K562 (cell line): ENCODE data around the gene SAXO2. TPM values are rescaled to one million over a fixed set of nuclear protein-coding genes. Genes with fewer than 3 reads are reported as not detected.

Experiments used
- C11orf30 ChIP-seq: fragments of 450-650 bp; IDR thresholded peaks from 2 replicates; pipeline ENCODE4 v1.6.1; 2016; ENCODE audit warnings: low read depth, mild to moderate bottlenecking
- HDAC6 ChIP-seq: IDR thresholded peaks from 2 replicates; pipeline ENCODE4 v1.6.1; 2012; ENCODE audit warnings: low read depth, mild to moderate bottlenecking, control low read depth, inconsistent platforms, low read length, moderate library complexity
- HNRNPK ChIP-seq: fragments of 200-400 bp; formaldehyde crosslinking; IDR thresholded peaks from one replicate; pipeline ENCODE4 v1.6.1; 2018; ENCODE audit warnings: mild to moderate bottlenecking, low read depth, low read length; ENCODE audit not compliant: poor library complexity, severe bottlenecking
- MCM2 ChIP-seq: fragments of 450-650 bp; IDR thresholded peaks from 2 replicates; pipeline ENCODE4 v1.6.1; 2017; ENCODE audit warnings: low read depth, mild to moderate bottlenecking
- NR2C2 ChIP-seq, 2 experiments: fragments of 200-800 bp in 1 of 2; sonication (Bioruptor generic) in 1 of 2; sonication (generic) in 1 of 2; formaldehyde crosslinking in 1 of 2; IDR thresholded peaks; 2 replicates each; pipeline versions ENCODE4 v1.6.1 to v1.8.0; 2016 to 2022; ENCODE audit warnings: mild to moderate bottlenecking in 1 of 2, missing compliant biosample characterization in 1 of 2, missing genetic modification characterization in 1 of 2, missing genetic modification reagents in 1 of 2
- PURB ChIP-seq: sonication (generic); formaldehyde crosslinking; IDR thresholded peaks from 2 replicates; pipeline ENCODE4 v1.9.0; 2021; ENCODE audit warnings: low read depth, mild to moderate bottlenecking, missing genetic modification reagents
- RBM25 ChIP-seq: fragments of 200-400 bp; formaldehyde crosslinking; IDR thresholded peaks from 2 replicates; pipeline ENCODE4 v1.6.1; 2018; ENCODE audit warnings: low read length, low read depth, moderate library complexity; ENCODE audit not compliant: severe bottlenecking
- SIRT6 ChIP-seq: IDR thresholded peaks from one replicate; pipeline ENCODE4 v1.6.1; 2012; ENCODE audit warnings: low read depth, mild to moderate bottlenecking, control low read depth, inconsistent platforms, low read length, moderate library complexity
- ZKSCAN3 ChIP-seq: fragments of 250-450 bp; sonication (Bioruptor Pico); IDR thresholded peaks from 2 replicates; pipeline ENCODE4 v1.4.0; 2020
- ZNF57 ChIP-seq: fragments of 450-650 bp; formaldehyde crosslinking; IDR thresholded peaks from 2 replicates; pipeline ENCODE4 v1.4.0; 2020; ENCODE audit warnings: mild to moderate bottlenecking, moderate library complexity
- polyA plus RNA-seq, 8 experiments: library from polyadenylated mRNA; depleted of rRNA in 4 of 8; stranded (reverse) in 5 of 8; unstranded in 3 of 8; fragments of >200 nt; fragmentation: Nextera tagmentation in 2 of 8; fragmentation: Illumina TruSeq in 1 of 8; extraction: Ambion mirVana in 2 of 8; extraction: Trizol in 1 of 8; gene quantifications; 2 replicates each; pipeline versions ENCODE4 v1.2.1 to v1.2.3, GENCODE V29; 2011 to 2014; ENCODE audit warnings: inconsistent platforms in 1 of 8, missing spikeins in 1 of 8
- total RNA-seq, 7 experiments: library from RNA; depleted of rRNA in 6 of 7; stranded (reverse); fragments of >200 nt in 6 of 7; fragmentation: Illumina TruSeq in 2 of 7; extraction: Trizol in 2 of 7; gene quantifications; 2 replicates each; pipeline versions ENCODE4 v1.2.1 to v1.2.3, GENCODE V29; 2011 to 2021; ENCODE audit warnings: low replicate concordance in 1 of 7
- TF ChIP-seq, protein P1 (sequence below): fragments of 450-650 bp; IDR thresholded peaks from 2 replicates; pipeline ENCODE4 v1.6.1; 2016; ENCODE audit warnings: mild to moderate bottlenecking, moderate library complexity
- TF ChIP-seq, protein P2 (sequence below), 2 experiments: IDR thresholded peaks; 2 replicates each; pipeline ENCODE4 v1.6.1; 2011; ENCODE audit warnings: borderline replicate concordance in 1 of 2, control low read depth in 1 of 2, low read depth in 1 of 2, low read length in 1 of 2, mild to moderate bottlenecking in 1 of 2, mixed read lengths in 1 of 2, moderate library complexity in 1 of 2; ENCODE audit not compliant: insufficient read depth in 1 of 2, insufficient read length in 1 of 2, poor library complexity in 1 of 2, severe bottlenecking in 1 of 2; ENCODE audit errors: extremely low read depth in 1 of 2
- TF ChIP-seq, protein P3 (sequence below): sonication (generic); formaldehyde crosslinking; IDR thresholded peaks from 2 replicates; pipeline ENCODE4 v1.8.1; 2023; ENCODE audit warnings: mild to moderate bottlenecking, missing genetic modification reagents

SAXO2 gene
- total and polyA plus RNA-seq, 9 of the 15 experiments (the other 6 are each of a cell fraction or from before 2014, with no cell fraction given): 3.1 to 14.2 (median 8.2) TPM

DNA sequence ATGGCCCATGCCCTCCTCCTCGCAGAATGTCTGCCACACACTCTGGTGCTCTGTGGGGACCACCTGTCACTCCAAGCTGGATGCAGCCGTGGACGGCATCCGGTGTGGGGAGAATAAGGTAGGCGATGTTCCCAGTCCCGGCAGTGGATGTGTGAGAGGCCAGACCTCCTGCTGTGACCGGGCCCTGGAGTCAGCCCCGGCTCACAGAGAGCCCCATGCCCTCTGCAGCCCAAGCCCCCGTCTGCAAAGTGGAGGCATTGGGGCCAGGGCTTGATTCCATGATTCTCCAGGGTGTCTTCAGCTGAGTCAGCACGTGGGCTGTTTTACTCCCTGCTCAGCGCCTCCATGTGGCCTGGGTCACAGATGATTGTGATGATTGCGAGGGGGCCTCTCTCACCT, 54.5 kb downstream of the SAXO2 start (continued):
- TF ChIP-seq, protein P1, sequence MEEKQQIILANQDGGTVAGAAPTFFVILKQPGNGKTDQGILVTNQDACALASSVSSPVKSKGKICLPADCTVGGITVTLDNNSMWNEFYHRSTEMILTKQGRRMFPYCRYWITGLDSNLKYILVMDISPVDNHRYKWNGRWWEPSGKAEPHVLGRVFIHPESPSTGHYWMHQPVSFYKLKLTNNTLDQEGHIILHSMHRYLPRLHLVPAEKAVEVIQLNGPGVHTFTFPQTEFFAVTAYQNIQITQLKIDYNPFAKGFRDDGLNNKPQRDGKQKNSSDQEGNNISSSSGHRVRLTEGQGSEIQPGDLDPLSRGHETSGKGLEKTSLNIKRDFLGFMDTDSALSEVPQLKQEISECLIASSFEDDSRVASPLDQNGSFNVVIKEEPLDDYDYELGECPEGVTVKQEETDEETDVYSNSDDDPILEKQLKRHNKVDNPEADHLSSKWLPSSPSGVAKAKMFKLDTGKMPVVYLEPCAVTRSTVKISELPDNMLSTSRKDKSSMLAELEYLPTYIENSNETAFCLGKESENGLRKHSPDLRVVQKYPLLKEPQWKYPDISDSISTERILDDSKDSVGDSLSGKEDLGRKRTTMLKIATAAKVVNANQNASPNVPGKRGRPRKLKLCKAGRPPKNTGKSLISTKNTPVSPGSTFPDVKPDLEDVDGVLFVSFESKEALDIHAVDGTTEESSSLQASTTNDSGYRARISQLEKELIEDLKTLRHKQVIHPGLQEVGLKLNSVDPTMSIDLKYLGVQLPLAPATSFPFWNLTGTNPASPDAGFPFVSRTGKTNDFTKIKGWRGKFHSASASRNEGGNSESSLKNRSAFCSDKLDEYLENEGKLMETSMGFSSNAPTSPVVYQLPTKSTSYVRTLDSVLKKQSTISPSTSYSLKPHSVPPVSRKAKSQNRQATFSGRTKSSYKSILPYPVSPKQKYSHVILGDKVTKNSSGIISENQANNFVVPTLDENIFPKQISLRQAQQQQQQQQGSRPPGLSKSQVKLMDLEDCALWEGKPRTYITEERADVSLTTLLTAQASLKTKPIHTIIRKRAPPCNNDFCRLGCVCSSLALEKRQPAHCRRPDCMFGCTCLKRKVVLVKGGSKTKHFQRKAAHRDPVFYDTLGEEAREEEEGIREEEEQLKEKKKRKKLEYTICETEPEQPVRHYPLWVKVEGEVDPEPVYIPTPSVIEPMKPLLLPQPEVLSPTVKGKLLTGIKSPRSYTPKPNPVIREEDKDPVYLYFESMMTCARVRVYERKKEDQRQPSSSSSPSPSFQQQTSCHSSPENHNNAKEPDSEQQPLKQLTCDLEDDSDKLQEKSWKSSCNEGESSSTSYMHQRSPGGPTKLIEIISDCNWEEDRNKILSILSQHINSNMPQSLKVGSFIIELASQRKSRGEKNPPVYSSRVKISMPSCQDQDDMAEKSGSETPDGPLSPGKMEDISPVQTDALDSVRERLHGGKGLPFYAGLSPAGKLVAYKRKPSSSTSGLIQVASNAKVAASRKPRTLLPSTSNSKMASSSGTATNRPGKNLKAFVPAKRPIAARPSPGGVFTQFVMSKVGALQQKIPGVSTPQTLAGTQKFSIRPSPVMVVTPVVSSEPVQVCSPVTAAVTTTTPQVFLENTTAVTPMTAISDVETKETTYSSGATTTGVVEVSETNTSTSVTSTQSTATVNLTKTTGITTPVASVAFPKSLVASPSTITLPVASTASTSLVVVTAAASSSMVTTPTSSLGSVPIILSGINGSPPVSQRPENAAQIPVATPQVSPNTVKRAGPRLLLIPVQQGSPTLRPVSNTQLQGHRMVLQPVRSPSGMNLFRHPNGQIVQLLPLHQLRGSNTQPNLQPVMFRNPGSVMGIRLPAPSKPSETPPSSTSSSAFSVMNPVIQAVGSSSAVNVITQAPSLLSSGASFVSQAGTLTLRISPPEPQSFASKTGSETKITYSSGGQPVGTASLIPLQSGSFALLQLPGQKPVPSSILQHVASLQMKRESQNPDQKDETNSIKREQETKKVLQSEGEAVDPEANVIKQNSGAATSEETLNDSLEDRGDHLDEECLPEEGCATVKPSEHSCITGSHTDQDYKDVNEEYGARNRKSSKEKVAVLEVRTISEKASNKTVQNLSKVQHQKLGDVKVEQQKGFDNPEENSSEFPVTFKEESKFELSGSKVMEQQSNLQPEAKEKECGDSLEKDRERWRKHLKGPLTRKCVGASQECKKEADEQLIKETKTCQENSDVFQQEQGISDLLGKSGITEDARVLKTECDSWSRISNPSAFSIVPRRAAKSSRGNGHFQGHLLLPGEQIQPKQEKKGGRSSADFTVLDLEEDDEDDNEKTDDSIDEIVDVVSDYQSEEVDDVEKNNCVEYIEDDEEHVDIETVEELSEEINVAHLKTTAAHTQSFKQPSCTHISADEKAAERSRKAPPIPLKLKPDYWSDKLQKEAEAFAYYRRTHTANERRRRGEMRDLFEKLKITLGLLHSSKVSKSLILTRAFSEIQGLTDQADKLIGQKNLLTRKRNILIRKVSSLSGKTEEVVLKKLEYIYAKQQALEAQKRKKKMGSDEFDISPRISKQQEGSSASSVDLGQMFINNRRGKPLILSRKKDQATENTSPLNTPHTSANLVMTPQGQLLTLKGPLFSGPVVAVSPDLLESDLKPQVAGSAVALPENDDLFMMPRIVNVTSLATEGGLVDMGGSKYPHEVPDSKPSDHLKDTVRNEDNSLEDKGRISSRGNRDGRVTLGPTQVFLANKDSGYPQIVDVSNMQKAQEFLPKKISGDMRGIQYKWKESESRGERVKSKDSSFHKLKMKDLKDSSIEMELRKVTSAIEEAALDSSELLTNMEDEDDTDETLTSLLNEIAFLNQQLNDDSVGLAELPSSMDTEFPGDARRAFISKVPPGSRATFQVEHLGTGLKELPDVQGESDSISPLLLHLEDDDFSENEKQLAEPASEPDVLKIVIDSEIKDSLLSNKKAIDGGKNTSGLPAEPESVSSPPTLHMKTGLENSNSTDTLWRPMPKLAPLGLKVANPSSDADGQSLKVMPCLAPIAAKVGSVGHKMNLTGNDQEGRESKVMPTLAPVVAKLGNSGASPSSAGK: peak; percentile 81
- TF ChIP-seq MCM2 (no peak), HDAC6 (no peak), ZNF57 (CRISPR knock-in tag) (no peak), NR2C2 (CRISPR knock-in tag; IDR thresholded peaks at IDR 0.05) (no peak), NR2C2 (tag; IDR thresholded peaks at IDR 0.05) (no peak), SIRT6 (no peak), RBM25 (no peak), C11orf30 (peak; percentile 94), ZKSCAN3 (CRISPR knock-in tag) (no peak), HNRNPK (no peak), PURB (CRISPR knock-in tag) (no peak)
- TF ChIP-seq, protein P2, sequence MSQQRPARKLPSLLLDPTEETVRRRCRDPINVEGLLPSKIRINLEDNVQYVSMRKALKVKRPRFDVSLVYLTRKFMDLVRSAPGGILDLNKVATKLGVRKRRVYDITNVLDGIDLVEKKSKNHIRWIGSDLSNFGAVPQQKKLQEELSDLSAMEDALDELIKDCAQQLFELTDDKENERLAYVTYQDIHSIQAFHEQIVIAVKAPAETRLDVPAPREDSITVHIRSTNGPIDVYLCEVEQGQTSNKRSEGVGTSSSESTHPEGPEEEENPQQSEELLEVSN (IDR thresholded peaks at IDR 0.05; ENCODE audit: borderline replicate concordance in 1 of 2, extremely low read depth in 1 of 2, insufficient read depth in 1 of 2, insufficient read length in 1 of 2, low read depth in 1 of 2, low read length in 1 of 2, poor library complexity in 1 of 2, severe bottlenecking in 1 of 2): peak in 1 of 2 experiments; percentile 71
- TF ChIP-seq, protein P3, sequence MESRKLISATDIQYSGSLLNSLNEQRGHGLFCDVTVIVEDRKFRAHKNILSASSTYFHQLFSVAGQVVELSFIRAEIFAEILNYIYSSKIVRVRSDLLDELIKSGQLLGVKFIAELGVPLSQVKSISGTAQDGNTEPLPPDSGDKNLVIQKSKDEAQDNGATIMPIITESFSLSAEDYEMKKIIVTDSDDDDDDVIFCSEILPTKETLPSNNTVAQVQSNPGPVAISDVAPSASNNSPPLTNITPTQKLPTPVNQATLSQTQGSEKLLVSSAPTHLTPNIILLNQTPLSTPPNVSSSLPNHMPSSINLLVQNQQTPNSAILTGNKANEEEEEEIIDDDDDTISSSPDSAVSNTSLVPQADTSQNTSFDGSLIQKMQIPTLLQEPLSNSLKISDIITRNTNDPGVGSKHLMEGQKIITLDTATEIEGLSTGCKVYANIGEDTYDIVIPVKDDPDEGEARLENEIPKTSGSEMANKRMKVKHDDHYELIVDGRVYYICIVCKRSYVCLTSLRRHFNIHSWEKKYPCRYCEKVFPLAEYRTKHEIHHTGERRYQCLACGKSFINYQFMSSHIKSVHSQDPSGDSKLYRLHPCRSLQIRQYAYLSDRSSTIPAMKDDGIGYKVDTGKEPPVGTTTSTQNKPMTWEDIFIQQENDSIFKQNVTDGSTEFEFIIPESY (CRISPR knock-in tag): no peak
